NCI-H446 treated with DMSO at 0.1 percent for 48 hours (cell line): ENCODE results near the gene ATP2B2.
"Not testable (repeated sequence)": the region's sequence is repeated elsewhere in the genome, so short reads cannot be mapped to it uniquely, and the experiment has no call there.

Experiments used
- DNase-seq: peaks from one replicate; lab custom pipeline; 2025; lab: John Stamatoyannopoulos, UW

ATP2B2 gene

GRCh38 chr3:10382892-10383849, 122.2 kb downstream of the ATP2B2 start:
- no peak for DNase-seq

- not testable (repeated sequence) for DNase-seq
These were observed 122.9 kb downstream of the ATP2B2 start for GRCh38 chr3:10382445-10382844.

- no peak for DNase-seq
These were observed 124.0 kb downstream of the ATP2B2 start for GRCh38 chr3:10381336-10381735.

GRCh38 chr3:10380906-10381305, 124.5 kb downstream of the ATP2B2 start:
- DNase-seq, result no peak

GRCh38 chr3:10379961-10380360, 125.4 kb downstream of the ATP2B2 start:
- no peak for DNase-seq

- no peak for DNase-seq
These were observed 126.2 kb downstream of the ATP2B2 start for GRCh38 chr3:10379161-10379560.

- no peak for DNase-seq
These were observed 126.6 kb downstream of the ATP2B2 start for GRCh38 chr3:10378742-10379141.

- no peak for DNase-seq
These were observed 127.1 kb downstream of the ATP2B2 start for GRCh38 chr3:10378246-10378645.

- no peak for DNase-seq
These were observed 128.1 kb downstream of the ATP2B2 start for GRCh38 chr3:10377148-10377725.

- DNase-seq, result no peak
These were observed 129.0 kb downstream of the ATP2B2 start for GRCh38 chr3:10376353-10376752.

GRCh38 chr3:10375296-10376053, 129.9 kb downstream of the ATP2B2 start:
- no peak for DNase-seq

GRCh38 chr3:10374311-10374710, 131.1 kb downstream of the ATP2B2 start:
- no peak for DNase-seq

- DNase-seq, result no peak
These were observed 131.6 kb downstream of the ATP2B2 start for GRCh38 chr3:10373686-10374261.

- DNase-seq, result no peak
These were observed 133.6 kb downstream of the ATP2B2 start for GRCh38 chr3:10371789-10372188.

GRCh38 chr3:10371167-10371566, 134.2 kb downstream of the ATP2B2 start:
- no peak for DNase-seq

- no peak for DNase-seq
These were observed 135.0 kb downstream of the ATP2B2 start for GRCh38 chr3:10370429-10370828.

GRCh38 chr3:10368512-10368911, 136.9 kb downstream of the ATP2B2 start:
- DNase-seq, result no peak

- DNase-seq, result no peak
These were observed 137.9 kb downstream of the ATP2B2 start for GRCh38 chr3:10367506-10367905.

- no peak for DNase-seq
These were observed 138.7 kb downstream of the ATP2B2 start for GRCh38 chr3:10366651-10367101.

- DNase-seq, result no peak
These were observed 139.6 kb downstream of the ATP2B2 start for GRCh38 chr3:10365791-10366190.

GRCh38 chr3:10365316-10365715, 140.1 kb downstream of the ATP2B2 start:
- DNase-seq, result no peak

GRCh38 chr3:10364806-10365205, 140.6 kb downstream of the ATP2B2 start:
- no peak for DNase-seq
